ENCODE results near the gene MYO1B. TPM values are rescaled to one million over a fixed set of nuclear protein-coding genes. Genes with fewer than 3 reads are reported as not detected.
A peak's percentile ranks its signal among the peaks of the same experiment; 100 is the strongest.

MYO1B gene
- total RNA-seq, 1 experiment from 2014 or later = 37.8 TPM

GRCh38 chr2:191428141-191428540 is 182.9 kb downstream of the MYO1B start:
- Histone ChIP-seq H3K4me3 (ENCODE audit: low read depth, low read length, poor library complexity, severe bottlenecking) (no peak overlapping the region), H3K27me3 (replicated peaks; ENCODE audit: insufficient read depth, low read depth, low read length, poor library complexity) (no peaks in the 10 kb centered on the region), H3K36me3 (ENCODE audit: insufficient read depth, low read length, poor library complexity, severe bottlenecking) (no peaks in the 10 kb centered on the region), H3K27ac (ENCODE audit: low read depth, low read length, poor library complexity, severe bottlenecking) (no peak overlapping the region), H3K4me1 (ENCODE audit: insufficient read depth, low read length, poor library complexity, severe bottlenecking) (no peaks in the 10 kb centered on the region), H3K9me3 (ENCODE audit: low read depth, low read length, poor library complexity, severe bottlenecking) (no peaks in the 10 kb centered on the region)
- no peak for DNase-seq (ENCODE audit: low spot score)
- ChIA-PET POLR2A (ENCODE audit: low non-redundant PET) (no interaction called here), CTCF (no interaction called here)
- TF ChIP-seq CTCF (conservative IDR thresholded peaks at IDR 0.05; ENCODE audit: low read depth, low read length) (no peak), EZH2 (IDR thresholded peaks at IDR 0.05; ENCODE audit: borderline replicate concordance, low read depth, low read length, poor library complexity, severe bottlenecking) (no peak)
- intact Hi-C loops (cut with micrococcal nuclease; ENCODE audit: unreplicated experiment) = no loop called here
- BruUV-seq (replicated peaks) = no TSS peak

GRCh38 chr2:191430476-191430875 is 185.3 kb downstream of the MYO1B start:
- POLR2A ChIA-PET (ENCODE audit: low non-redundant PET) = no interaction called here
- no peak overlapping the region for H3K4me3 ChIP-seq (ENCODE audit: low read depth, low read length, poor library complexity, severe bottlenecking)
- no peaks in the 10 kb centered on the region for H3K4me1 ChIP-seq (ENCODE audit: insufficient read depth, low read length, poor library complexity, severe bottlenecking)
- no peaks in the 10 kb centered on the region for H3K9me3 ChIP-seq (ENCODE audit: low read depth, low read length, poor library complexity, severe bottlenecking)
- intact Hi-C loops (cut with micrococcal nuclease; ENCODE audit: unreplicated experiment) = no loop called here
- DNase-seq (ENCODE audit: low spot score) = no peak
- H3K27me3 ChIP-seq (replicated peaks; ENCODE audit: insufficient read depth, low read depth, low read length, poor library complexity) = no peaks in the 10 kb centered on the region
- no peaks in the 10 kb centered on the region for H3K36me3 ChIP-seq (ENCODE audit: insufficient read depth, low read length, poor library complexity, severe bottlenecking)
- H3K27ac ChIP-seq (ENCODE audit: low read depth, low read length, poor library complexity, severe bottlenecking) = no peak overlapping the region
- CTCF ChIA-PET = no interaction called here
- TF ChIP-seq CTCF (conservative IDR thresholded peaks at IDR 0.05; ENCODE audit: low read depth, low read length) (no peak), EZH2 (IDR thresholded peaks at IDR 0.05; ENCODE audit: borderline replicate concordance, low read depth, low read length, poor library complexity, severe bottlenecking) (no peak)
- BruUV-seq (replicated peaks) = no TSS peak

- no TSS peak for BruUV-seq (replicated peaks)
- H3K4me3 ChIP-seq (ENCODE audit: low read depth, low read length, poor library complexity, severe bottlenecking) = no peak overlapping the region
- no peak overlapping the region for H3K27ac ChIP-seq (ENCODE audit: low read depth, low read length, poor library complexity, severe bottlenecking)
- H3K4me1 ChIP-seq (ENCODE audit: insufficient read depth, low read length, poor library complexity, severe bottlenecking) = no peaks in the 10 kb centered on the region
- no peaks in the 10 kb centered on the region for H3K27me3 ChIP-seq (replicated peaks; ENCODE audit: insufficient read depth, low read depth, low read length, poor library complexity)
- DNase-seq (ENCODE audit: low spot score) = peak; percentile 5
- TF ChIP-seq EZH2 (IDR thresholded peaks at IDR 0.05; ENCODE audit: borderline replicate concordance, low read depth, low read length, poor library complexity, severe bottlenecking) (no peak), CTCF (conservative IDR thresholded peaks at IDR 0.05; ENCODE audit: low read depth, low read length) (no peak)
- POLR2A ChIA-PET (ENCODE audit: low non-redundant PET) = no interaction called here
- intact Hi-C loops (cut with micrococcal nuclease; ENCODE audit: unreplicated experiment) = no loop called here
- H3K36me3 ChIP-seq (ENCODE audit: insufficient read depth, low read length, poor library complexity, severe bottlenecking) = no peaks in the 10 kb centered on the region
- CTCF ChIA-PET = no interaction called here
- no peaks in the 10 kb centered on the region for H3K9me3 ChIP-seq (ENCODE audit: low read depth, low read length, poor library complexity, severe bottlenecking)
These were observed 186.9 kb downstream of the MYO1B start for GRCh38 chr2:191432121-191432520.

Data from A673 (cell line).